NT2/D1 (cell line): ENCODE data around the gene S1PR1.

Experiments
- YY1 ChIP-seq: IDR thresholded peaks from 2 replicates; pipeline ENCODE4 v1.6.1; 2011; ENCODE audit not compliant: insufficient read length, insufficient read depth
- ZNF274 ChIP-seq: IDR thresholded peaks from 2 replicates; pipeline ENCODE4 v1.6.1; 2011; ENCODE audit warnings: mild to moderate bottlenecking, low read depth, low read length

DNA sequence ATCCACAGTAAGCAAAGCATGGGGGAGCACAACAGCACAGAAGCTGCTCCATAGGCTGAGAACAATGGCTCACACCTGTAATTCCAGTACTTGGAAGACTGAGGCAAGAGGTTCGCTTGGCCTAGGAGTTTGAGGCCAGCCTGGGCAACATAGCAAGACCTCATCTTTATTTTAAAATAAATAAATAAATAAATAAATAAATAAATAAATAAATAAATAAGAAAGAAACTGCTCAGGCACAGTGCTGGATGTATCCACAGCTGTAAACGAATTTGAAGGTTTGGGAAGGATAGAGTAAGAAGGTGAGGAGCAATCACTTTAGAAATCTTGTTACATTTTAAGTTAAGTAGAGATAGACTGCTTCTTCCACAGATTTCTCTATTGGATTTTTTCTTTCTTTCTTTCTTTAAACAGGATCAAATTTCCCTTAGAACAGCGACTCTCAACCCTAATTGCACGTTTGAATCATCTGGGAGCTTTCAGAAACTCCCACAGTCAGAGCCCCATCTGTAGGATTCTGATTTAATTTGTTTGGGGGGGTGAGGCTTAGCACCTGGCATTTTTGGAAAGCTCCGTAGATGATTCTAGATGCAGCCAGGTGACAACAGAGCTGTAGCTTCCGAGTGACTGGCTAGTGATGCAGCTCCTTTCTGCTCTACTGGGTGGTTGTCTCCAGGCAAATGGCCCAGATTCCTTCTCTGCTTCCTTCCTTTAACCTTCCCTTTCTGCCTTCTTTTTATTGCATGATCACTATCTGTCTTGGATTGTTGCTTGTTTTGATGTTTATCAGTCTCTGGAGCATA is 53.5 kb downstream of the S1PR1 start:
- TF ChIP-seq YY1 (no peak), ZNF274 (no peak)
